Hindlimb muscle (tissue), 1 donor: ENCODE data around the gene SMAGP. TPM values are rescaled to one million over a fixed set of nuclear protein-coding genes. Genes with fewer than 3 reads are reported as not detected.
"Not testable (repeated sequence)": the region's sequence is repeated elsewhere in the genome, so short reads cannot be mapped to it uniquely, and the experiment has no call there.

Experiments
- DNase-seq: peaks from one replicate; pipeline ENCODE4 v3.0.0-alpha.2; 2013
- polyA plus RNA-seq: library from polyadenylated mRNA; unstranded; fragments of 120-200 nt; gene quantifications from one replicate; pipeline ENCODE4 v1.2.1, GENCODE V29; 2013; ENCODE audit not compliant: insufficient read length

Gene SMAGP
- polyA plus RNA-seq = 5.8 TPM

DNA sequence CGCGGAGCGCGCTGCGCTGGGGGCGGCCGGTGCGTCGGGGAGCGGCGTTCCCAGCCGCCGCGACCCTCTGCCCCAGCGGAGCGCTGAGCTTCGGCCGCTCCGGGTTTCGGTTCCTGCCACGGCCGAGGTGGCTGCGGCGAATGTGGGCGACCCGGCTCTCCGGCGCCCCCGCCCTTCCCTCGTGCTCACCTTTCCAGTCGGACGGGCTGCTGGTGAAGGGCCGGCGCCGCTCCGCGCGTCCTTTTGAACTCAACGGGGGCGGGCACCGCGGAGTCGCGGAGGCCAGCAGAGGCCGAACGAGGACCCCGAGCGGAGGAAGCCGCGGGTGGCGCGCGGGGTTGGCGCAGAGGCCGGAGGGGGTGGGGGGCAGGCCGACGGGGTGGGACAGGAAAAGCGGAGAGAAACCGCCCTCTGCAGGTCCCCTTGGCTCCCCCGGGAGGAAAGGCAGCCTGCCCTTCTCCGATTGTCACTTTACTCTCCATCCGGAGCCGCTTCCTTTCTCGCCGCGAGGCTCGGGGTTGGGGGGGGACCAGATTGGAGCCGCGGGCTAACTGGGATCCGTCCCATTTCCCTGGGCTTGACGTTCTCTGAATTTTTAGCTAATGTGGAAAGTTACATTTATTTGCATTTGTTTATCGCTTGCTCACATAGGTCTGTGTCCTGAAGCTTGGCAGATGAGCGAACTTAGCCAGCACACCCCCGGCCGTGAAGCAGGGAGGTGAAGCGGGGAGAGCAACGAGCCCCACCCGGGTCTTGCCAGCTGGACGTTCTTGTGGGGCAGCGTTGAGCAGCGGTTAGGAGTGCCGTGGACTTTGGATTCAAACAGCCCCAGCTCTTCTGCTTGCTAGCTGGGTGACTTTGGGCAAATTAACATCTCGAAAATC lies at the start of gene SMAGP:
Gene SMAGP, minus strand, starts transcription at position 349 of the 884 bp plus-strand sequence. CDS start 1,137 bp downstream, outside the sequence.
- DNase-seq = no peak

DNA sequence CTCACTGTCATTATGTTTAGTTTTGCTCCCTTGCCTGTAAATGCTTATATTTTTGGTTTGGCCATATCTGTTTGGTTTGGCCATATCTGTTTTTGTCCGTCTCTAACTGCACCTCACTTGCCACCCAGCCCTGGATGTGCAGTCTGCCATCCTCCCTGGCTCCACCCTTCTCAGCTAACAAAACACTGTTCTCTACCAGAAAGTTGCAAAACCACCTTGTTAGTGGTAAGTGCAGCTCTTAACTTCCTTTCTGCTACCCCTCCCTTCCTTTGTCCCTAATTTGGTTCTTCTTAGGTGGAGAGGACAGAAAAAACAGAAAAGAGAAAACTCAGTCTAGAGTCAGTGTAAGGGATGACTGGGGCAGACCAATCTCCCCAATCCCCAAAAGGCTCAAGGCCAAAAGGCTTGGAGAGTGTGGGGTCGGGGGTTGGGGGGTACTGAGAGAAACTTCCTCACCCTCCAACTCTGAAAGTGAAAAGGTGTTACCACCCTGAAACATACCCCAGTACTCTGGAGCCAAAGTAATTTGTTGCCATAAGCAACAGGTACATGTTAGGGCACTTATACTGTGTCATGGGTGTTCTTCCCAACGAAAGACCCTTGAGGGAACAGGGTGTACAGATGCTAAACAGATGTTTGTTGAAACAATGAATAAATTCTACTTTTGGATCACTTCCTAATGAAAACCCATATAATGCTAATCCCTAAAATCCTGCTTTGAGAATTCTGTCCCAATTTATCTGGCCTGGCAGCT lies 48.8 kb upstream of the SMAGP start:
- DNase-seq = no peak

DNA sequence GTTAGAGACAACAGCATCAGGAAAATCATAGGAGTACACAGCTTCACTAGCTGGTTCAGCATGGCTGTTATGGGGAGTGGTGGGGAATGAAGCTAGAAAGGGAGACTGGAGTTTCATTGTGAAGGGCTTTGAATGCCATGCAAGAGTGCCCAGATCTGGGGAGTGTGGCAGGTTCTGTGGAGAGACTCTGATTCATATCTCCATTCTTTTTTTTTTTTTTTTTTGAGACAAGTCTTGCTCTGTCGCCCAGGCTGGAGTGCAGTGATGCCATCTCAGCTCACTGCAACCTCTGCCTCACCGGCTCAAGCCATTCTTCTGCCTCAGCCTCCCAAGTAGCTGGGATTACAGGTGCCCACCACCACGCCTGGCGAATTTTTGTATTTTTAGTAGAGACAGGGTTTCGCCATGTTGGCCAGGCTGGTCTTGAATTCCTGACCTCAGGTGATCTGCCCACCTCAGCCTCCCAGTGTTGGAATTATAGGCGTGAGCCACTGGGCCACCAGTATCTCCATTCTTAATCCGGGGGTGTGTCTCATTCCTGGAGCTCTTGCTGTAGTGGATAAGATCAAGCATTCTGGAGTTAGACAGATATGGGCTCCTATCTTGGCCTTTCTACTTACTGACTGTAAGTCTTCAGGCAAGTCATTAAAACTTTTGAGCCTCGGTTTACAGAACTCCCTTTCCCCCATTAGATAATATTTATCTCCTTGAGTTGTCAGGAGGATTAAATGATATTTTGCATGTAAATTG lies 48.0 kb upstream of the SMAGP start:
- DNase-seq = not testable (repeated sequence)

GRCh38 chr12:51311389-51311788 lies 41.2 kb upstream of the SMAGP start:
- DNase-seq = no peak

- DNase-seq = no peak
These were observed 37.7 kb upstream of the SMAGP start for GRCh38 chr12:51307655-51308593.

DNA sequence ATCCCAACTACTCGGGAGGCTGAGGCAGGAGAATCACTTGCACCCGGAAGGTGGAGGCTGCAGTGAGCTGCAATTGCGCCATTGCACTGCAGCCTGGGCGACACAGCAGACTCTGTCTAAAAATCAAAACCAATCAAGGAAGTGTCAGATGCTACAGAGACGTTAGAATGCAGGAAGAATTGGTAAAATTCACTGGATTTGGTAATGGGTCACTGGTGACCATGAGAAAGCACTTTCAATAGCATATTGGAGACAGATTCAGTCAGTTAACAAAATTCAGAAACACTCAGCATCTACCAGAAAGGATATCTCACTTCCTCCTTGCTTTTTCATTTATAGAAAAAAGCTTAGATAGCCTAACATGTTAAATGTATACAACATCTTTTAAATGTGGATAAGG lies 36.3 kb upstream of the SMAGP start:
- DNase-seq = no peak

DNA sequence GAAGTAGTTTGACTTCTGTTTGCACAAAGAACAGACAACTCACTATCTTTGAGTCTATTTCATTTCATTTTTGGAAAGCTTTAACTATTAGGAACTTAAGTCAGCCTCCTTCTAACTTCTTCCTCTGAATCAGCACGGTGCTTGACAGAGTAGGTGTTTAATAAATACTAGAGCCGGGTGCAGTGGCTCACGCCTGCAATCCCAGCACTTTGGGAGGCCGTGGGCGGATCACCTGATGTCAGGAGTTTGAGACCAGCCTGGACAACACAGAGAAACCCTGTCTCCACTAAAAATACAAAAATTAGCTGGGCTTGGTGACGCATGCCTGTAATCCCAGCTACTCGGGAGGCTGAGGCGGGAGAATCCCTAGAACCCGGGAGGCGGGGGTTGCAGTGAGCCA lies 30.6 kb upstream of the SMAGP start:
- not testable (repeated sequence) for DNase-seq

DNA sequence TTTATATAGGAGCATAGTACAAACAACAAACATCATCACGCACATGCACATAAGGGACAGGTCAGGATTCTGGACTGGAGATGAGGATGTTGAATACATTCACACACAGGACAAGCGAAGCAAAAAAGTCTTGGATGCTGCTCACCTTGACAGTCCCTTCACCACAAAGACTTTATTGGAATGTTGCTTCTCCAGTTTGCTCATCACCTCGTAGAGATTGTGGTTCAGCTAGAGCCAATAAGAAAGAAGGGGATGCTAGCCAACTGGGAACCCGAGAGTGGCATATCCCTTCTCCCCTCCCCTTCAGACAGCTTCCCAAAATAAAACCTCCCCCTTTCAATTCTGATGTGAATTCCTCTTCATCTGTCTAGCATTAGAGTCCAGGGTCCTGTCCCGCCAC lies 25.4 kb upstream of the SMAGP start:
- no peak for DNase-seq

DNA sequence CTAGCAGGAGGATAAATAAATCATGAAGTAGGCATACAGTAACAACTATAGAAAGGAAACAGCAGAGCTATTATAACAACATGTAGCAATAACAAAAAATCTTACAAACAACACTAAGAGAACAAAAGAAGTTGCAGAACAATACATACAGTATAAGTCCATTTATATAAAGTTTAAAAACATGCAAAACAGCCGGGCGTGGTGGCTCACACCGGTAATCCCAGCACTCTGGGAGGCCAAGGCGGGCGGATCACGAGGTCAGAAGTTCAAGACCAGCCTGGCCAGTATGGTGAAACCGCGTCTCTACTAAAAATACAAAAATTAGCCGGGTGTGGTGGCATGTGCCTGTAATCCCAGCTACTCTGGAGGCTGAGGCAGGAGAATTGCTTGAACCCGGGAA lies 23.9 kb upstream of the SMAGP start:
- DNase-seq = not testable (repeated sequence)

- no peak for DNase-seq
These were observed 23.5 kb upstream of the SMAGP start for GRCh38 chr12:51293696-51294095.

- DNase-seq = not testable (repeated sequence)
These were observed 21.6 kb upstream of the SMAGP start for GRCh38 chr12:51291603-51292513.

GRCh38 chr12:51285843-51286242 lies 15.6 kb upstream of the SMAGP start:
- no peak for DNase-seq

DNA sequence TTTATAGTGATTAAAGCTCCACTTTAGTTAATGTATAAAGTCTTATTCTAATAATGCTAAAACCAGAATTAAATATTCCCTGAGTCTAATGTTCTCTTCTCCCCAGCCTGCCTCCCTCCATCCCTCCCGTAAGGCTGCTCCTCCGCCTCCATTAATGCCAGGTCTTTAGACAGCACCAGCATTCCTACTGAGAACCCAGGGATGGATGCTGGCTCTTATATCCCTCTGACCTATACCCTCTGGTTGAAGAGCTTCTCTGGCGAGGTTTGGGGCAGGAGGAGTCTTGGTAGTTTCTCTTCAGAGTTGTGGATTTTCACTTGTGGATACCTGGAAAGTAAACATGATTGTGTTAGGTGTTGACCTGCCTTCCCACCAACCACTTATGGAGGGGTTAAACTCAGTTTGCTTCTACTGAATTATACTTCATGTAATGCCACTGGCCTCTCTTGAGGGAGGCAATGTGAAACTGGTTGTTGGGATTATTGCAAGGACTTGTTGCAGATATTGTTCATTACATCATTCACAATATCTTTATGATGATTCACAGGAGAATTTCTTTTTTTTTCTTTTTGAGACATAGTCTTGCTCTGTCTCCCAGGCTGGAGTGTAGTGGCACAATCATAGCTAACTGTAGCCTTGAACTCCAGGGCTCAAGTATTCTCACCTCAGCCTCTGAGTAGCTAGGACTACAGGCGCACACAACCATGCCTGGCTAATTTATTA lies 11.1 kb upstream of the SMAGP start:
- no peak for DNase-seq

GRCh38 chr12:51275088-51275487 lies 4.9 kb upstream of the SMAGP start:
- no peak for DNase-seq

DNA sequence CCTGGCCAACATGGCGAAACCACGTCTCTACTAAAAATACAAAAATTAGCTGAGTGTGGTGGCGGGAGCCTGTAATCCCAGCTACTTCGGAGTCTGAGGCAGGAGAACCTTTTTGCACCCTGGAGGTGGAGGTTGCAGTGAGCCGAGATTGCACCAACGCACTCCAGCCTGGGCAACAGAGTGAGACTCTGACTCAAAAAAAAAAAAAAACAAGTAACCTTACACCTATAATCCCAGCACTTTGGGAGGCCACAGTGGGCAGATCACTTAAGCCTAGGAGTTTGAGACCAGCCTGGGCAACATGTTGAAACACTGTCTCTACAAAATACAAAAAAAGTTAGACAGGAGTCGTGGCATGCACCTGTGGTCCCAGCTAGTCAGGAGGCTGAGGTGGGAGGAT lies 2.6 kb upstream of the SMAGP start:
- not testable (repeated sequence) for DNase-seq

DNA sequence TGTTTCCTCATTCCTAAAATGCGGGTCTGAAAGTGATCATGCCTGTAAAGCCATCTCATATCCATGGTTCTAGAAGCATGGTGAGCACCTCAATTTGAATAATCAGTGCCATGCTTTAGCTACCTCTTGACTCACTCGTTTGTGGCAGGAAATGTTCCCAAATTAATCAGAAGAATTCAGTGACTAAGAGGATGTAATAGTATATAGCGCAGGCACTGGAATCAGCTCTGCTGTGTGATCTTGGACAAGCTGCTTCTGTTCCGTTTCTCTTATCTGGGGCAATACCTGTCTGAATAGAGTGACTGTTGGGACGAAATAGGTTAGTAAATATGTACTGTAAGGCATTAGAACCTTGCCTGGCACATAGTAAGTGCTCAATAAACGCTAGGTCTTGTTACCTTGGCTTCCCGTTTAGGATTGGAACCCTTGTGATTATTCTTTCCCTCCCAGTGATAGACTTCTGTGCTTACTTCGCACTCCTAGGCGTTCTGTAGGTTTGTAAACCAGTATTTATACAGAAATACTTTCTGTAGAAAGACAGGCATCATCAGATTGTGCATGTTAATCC lies 820 bp upstream of the SMAGP start:
- DNase-seq = no peak

DNA sequence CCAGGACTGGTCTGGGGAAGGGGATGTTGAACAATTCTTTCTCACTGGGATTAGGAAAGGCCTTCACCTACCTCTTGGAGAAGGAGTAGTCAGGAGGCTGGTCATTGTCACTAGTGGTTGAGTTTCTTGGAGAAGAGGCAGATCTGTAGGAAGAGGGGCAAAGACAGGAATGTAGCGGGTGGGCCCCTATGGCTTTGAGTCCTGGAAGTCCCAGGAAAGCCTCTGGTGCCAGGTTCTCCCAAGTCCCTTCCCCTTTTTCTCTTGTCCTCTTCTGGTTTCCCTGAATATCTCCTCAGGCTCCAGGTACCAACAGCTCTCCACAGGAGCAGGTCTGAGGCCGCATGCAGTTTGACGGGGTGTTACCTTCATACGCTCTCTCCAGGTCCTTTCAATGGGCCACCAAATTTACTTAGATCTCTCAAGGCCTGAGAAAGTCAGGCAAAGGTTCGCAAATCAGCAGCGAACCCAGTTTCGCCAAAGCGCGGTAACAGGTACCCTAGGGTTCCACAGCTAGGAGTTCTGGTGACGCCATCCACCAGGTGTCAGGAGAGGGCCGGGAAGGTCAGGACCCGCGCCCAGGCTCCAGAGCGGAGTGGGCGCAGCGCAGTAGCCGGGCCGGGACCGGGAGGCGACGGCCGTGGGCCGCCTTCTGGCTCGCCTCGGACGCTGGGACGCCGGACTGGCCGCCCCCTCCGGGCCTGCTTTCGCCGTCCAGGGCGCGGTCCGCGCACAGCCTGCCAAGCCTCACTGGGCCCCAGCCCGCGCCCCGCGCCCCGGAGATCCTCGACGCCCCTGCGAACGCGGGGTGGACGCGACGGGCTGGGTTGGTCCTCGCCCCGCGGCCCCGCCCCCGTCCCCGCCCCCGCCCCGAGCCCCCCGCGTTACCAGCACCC lies 795 bp downstream of the SMAGP start:
- DNase-seq = no peak

GRCh38 chr12:51265024-51265423 lies 5.2 kb downstream of the SMAGP start:
- no peak for DNase-seq

GRCh38 chr12:51264297-51264696 lies 5.9 kb downstream of the SMAGP start:
- no peak for DNase-seq
